GM12878 (cell line): ENCODE data around the gene LMTK3. TPM values are rescaled to one million over a fixed set of nuclear protein-coding genes. Genes with fewer than 3 reads are reported as not detected.

Experiments used
- BMI1 ChIP-seq: fragments of 450-650 bp; IDR thresholded peaks from 2 replicates; pipeline ENCODE4 v1.6.1; 2016; ENCODE audit warnings: mild to moderate bottlenecking, moderate library complexity, borderline replicate concordance
- CBX3 ChIP-seq: fragments of 200-600 bp; sonication (generic); IDR thresholded peaks from 2 replicates; pipeline ENCODE4 v1.6.1; 2016; ENCODE audit warnings: low read depth, borderline replicate concordance
- CHD1 ChIP-seq: IDR thresholded peaks from 2 replicates; pipeline ENCODE4 v1.6.1; 2012; ENCODE audit warnings: low read depth, low read length, improper control_type of control experiment
- CUX1 ChIP-seq: IDR thresholded peaks from 2 replicates; pipeline ENCODE4 v1.6.1; 2012; ENCODE audit warnings: improper control_type of control experiment, low read depth, low read length; ENCODE audit not compliant: insufficient replicate concordance
- DPF2 ChIP-seq: fragments of 450-650 bp; IDR thresholded peaks from 2 replicates; pipeline ENCODE4 v1.6.1; 2017; ENCODE audit warnings: mild to moderate bottlenecking
- IKZF1 ChIP-seq: fragments of 450-650 bp; conservative IDR thresholded peaks from 2 replicates; pipeline ENCODE4 v1.6.1; 2017; ENCODE audit warnings: antibody characterized with exemption, mild to moderate bottlenecking
- JUNB ChIP-seq: IDR thresholded peaks from 2 replicates; pipeline ENCODE4 v1.6.1; 2016; ENCODE audit warnings: antibody characterized with exemption, mild to moderate bottlenecking
- JUND ChIP-seq: IDR thresholded peaks from 2 replicates; pipeline ENCODE4 v1.6.1; 2012; ENCODE audit warnings: low read depth, mild to moderate bottlenecking, low read length, improper control_type of control experiment, moderate library complexity
- MYC ChIP-seq: IDR thresholded peaks from 2 replicates; pipeline ENCODE4 v1.6.1; 2011; ENCODE audit warnings: mild to moderate bottlenecking, low read length, moderate library complexity, inconsistent platforms; ENCODE audit not compliant: insufficient read depth, insufficient replicate concordance, insufficient read length, severe bottlenecking
- NKRF ChIP-seq: fragments of 450-650 bp; conservative IDR thresholded peaks from 2 replicates; pipeline ENCODE4 v1.6.1; 2017; ENCODE audit warnings: mild to moderate bottlenecking, moderate library complexity
- NRF1 ChIP-seq: conservative IDR thresholded peaks from 2 replicates; pipeline ENCODE4 v1.6.1; 2011; ENCODE audit warnings: mild to moderate bottlenecking, low read depth, low read length, improper control_type of control experiment
- PML ChIP-seq: IDR thresholded peaks from 2 replicates; pipeline ENCODE4 v1.6.1; 2012; ENCODE audit warnings: low read length, inconsistent platforms
- POU2F2 ChIP-seq: IDR thresholded peaks from 3 replicates; pipeline ENCODE4 v1.6.1; 2011; ENCODE audit warnings: low read depth, mild to moderate bottlenecking, low read length, borderline replicate concordance
- TARDBP ChIP-seq: IDR thresholded peaks from 2 replicates; pipeline ENCODE4 v1.6.1; 2016; ENCODE audit warnings: borderline replicate concordance
- polyA plus RNA-seq, 11 experiments: library from polyadenylated mRNA; depleted of rRNA in 4 of 11; unstranded in 6 of 11; stranded (reverse) in 5 of 11; fragments of >200 nt; fragmentation: Nextera tagmentation in 4 of 11; fragmentation: Illumina TruSeq in 1 of 11; extraction: Ambion mirVana in 4 of 11; extraction: Trizol in 1 of 11; gene quantifications; 1 replicate in 1 of 11; 2 replicates in 10 of 11; pipeline versions ENCODE4 v1.2.1 to v1.2.3, GENCODE V29; 2011 to 2016; ENCODE audit warnings: inconsistent platforms in 2 of 11, missing spikeins in 2 of 11, low read depth in 1 of 11
- total RNA-seq, 4 experiments: library from RNA; depleted of rRNA in 3 of 4; stranded (reverse); fragments of >200 nt in 3 of 4; fragmentation: Illumina TruSeq in 1 of 4; extraction: Trizol in 1 of 4; gene quantifications; 2 replicates each; pipeline versions ENCODE4 v1.2.1 to v1.2.3, GENCODE V29; 2013 to 2021
- TF ChIP-seq, protein P1 (sequence below): fragments of 450-650 bp; IDR thresholded peaks from 2 replicates; pipeline ENCODE4 v1.6.1; 2017; ENCODE audit warnings: mild to moderate bottlenecking, moderate library complexity
- TF ChIP-seq, protein P2 (sequence below): fragments of 450-650 bp; IDR thresholded peaks from 2 replicates; pipeline ENCODE4 v1.6.1; 2016; ENCODE audit warnings: mild to moderate bottlenecking

LMTK3 gene
- total and polyA plus RNA-seq, 10 of the 15 experiments (the other 5 are each of a cell fraction or from before 2014, with no cell fraction given), result under 0.01 to 0.28 (median 0.04) TPM; not detected in 3

DNA sequence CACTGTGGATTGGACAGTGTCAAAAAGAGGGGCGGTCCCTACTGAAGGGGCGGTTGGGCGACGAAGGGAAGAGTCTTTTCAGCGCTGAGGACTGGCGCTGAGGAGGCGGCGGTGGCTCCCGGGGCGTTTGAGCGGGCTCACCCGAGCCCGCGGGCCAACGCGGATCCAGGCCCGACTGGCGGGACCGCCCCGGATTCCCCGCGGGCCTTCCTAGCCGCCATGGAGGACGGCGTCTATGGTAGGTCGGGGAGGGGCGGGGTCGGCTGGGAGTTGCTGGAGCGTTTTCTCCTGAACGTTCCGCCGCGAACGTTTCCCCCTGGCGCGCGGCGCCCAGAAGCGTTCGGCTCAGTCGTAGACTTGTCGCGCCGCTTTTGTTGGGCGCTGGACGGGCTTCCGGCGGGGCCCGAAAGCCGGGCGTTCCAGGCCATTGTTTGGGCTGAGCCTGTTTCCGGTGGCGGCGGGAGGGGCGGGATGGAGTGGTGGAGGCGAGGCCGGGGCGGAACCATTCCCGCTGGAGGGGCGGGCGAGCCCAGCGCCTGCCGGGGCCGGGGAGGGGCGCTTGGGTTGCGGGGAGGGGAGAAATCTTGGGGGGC, 42.2 kb downstream of the LMTK3 start, which contains the start of gene CYTH2 (continued):
- TF ChIP-seq NKRF (peak; percentile 91), CUX1 (no peak), MYC (no peak), DPF2 (0 out of 2 replicates have a peak, but pooled peaks have one; percentile 29), IKZF1 (peak; percentile 72), TARDBP (peak; percentile 11; the same call in 1 of the 2 replicates), JUNB (no peak), PML (peak; percentile 51; the same call in 1 of the 2 replicates), CHD1 (no peak; the same call in 1 of the 2 replicates), JUND (peak; percentile 36; the same call in 1 of the 2 replicates), NRF1 (no peak), CBX3 (no peak), POU2F2 (0 out of 3 replicates have a peak, but pooled peaks have one; percentile 20), BMI1 (no peak)
- TF ChIP-seq, protein P1, sequence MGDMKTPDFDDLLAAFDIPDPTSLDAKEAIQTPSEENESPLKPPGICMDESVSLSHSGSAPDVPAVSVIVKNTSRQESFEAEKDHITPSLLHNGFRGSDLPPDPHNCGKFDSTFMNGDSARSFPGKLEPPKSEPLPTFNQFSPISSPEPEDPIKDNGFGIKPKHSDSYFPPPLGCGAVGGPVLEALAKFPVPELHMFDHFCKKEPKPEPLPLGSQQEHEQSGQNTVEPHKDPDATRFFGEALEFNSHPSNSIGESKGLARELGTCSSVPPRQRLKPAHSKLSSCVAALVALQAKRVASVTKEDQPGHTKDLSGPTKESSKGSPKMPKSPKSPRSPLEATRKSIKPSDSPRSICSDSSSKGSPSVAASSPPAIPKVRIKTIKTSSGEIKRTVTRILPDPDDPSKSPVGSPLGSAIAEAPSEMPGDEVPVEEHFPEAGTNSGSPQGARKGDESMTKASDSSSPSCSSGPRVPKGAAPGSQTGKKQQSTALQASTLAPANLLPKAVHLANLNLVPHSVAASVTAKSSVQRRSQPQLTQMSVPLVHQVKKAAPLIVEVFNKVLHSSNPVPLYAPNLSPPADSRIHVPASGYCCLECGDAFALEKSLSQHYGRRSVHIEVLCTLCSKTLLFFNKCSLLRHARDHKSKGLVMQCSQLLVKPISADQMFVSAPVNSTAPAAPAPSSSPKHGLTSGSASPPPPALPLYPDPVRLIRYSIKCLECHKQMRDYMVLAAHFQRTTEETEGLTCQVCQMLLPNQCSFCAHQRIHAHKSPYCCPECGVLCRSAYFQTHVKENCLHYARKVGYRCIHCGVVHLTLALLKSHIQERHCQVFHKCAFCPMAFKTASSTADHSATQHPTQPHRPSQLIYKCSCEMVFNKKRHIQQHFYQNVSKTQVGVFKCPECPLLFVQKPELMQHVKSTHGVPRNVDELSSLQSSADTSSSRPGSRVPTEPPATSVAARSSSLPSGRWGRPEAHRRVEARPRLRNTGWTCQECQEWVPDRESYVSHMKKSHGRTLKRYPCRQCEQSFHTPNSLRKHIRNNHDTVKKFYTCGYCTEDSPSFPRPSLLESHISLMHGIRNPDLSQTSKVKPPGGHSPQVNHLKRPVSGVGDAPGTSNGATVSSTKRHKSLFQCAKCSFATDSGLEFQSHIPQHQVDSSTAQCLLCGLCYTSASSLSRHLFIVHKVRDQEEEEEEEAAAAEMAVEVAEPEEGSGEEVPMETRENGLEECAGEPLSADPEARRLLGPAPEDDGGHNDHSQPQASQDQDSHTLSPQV, result no peak
- TF ChIP-seq, protein P2, sequence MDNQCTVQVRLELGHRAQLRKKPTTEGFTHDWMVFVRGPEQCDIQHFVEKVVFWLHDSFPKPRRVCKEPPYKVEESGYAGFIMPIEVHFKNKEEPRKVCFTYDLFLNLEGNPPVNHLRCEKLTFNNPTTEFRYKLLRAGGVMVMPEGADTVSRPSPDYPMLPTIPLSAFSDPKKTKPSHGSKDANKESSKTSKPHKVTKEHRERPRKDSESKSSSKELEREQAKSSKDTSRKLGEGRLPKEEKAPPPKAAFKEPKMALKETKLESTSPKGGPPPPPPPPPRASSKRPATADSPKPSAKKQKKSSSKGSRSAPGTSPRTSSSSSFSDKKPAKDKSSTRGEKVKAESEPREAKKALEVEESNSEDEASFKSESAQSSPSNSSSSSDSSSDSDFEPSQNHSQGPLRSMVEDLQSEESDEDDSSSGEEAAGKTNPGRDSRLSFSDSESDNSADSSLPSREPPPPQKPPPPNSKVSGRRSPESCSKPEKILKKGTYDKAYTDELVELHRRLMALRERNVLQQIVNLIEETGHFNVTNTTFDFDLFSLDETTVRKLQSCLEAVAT, result 0 out of 2 replicates have a peak, but pooled peaks have one; percentile 56
